ENCODE results near the gene TPTE2. TPM values are rescaled to one million over a fixed set of nuclear protein-coding genes. Genes with fewer than 3 reads are reported as not detected.
"Not testable (repeated sequence)": the region's sequence is repeated elsewhere in the genome, so short reads cannot be mapped to it uniquely, and the experiment has no call there.

The TPTE2 gene
- not detected for polyA plus RNA-seq (2013, experiment 1 of 2)
- not detected for polyA plus RNA-seq (2013, experiment 2 of 2)

DNA sequence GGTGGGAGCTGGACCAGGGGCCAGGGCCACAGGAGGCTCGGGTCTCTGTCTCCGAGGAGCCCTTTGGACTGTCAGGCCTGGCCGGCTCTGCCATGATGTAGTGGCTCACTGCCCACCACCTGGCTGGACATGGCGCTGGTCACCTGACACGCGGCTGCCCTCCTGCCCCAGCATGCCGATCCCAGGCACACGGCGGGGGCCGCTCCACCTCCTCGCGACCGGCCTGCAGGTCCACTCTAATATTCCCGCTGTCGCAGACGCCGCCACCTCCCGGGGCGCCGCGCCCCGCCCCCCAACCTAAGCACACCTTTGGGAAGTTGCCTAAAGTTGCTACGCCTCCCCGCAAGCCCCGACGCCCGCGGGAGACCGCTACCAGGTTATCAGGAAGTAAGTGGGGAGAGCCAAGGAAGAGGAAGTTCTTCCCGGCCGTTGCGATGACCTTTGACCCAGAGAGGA is at the start of gene TPTE2:
Gene TPTE2 (minus strand): TSS at position 406 of the 456 bp plus-strand sequence. CDS start 58,298 bp downstream, outside the sequence.
- not testable (repeated sequence) for H3K36me3 ChIP-seq (ENCODE audit: control insufficient read depth, insufficient read depth, low read length); H3K4ac ChIP-seq (ENCODE audit: low read depth, low read length); H3K23ac ChIP-seq (ENCODE audit: low read length); H2BK120ac ChIP-seq (ENCODE audit: low read depth, low read length); H2BK5ac ChIP-seq (ENCODE audit: low read length); H3K79me2 ChIP-seq (ENCODE audit: control insufficient read depth, insufficient read depth, low read length); H3K4me3 ChIP-seq (ENCODE audit: low read length); H3K79me1 ChIP-seq (ENCODE audit: low read length); H3K4me2 ChIP-seq (ENCODE audit: low read length); H3K4me1 ChIP-seq (ENCODE audit: control insufficient read depth, low read depth, low read length); H3K18ac ChIP-seq (ENCODE audit: low read length); H3K27me3 ChIP-seq (ENCODE audit: insufficient read depth, low read length, poor library complexity); H3K56ac ChIP-seq (ENCODE audit: low read length); H4K5ac ChIP-seq (ENCODE audit: low read length); DNase-seq; H3K27ac ChIP-seq (ENCODE audit: low read depth, low read length); H2AK5ac ChIP-seq (ENCODE audit: low read length); H4K8ac ChIP-seq (ENCODE audit: low read depth, low read length); H2BK15ac ChIP-seq (replicated peaks; ENCODE audit: low read depth); H3K9ac ChIP-seq (ENCODE audit: low read length)
- no CpG with 5 or more reads among the region's 32 CpGs for WGBS (ENCODE audit: extremely low coverage, insufficient coverage, low lambda C conversion rate)

DNA sequence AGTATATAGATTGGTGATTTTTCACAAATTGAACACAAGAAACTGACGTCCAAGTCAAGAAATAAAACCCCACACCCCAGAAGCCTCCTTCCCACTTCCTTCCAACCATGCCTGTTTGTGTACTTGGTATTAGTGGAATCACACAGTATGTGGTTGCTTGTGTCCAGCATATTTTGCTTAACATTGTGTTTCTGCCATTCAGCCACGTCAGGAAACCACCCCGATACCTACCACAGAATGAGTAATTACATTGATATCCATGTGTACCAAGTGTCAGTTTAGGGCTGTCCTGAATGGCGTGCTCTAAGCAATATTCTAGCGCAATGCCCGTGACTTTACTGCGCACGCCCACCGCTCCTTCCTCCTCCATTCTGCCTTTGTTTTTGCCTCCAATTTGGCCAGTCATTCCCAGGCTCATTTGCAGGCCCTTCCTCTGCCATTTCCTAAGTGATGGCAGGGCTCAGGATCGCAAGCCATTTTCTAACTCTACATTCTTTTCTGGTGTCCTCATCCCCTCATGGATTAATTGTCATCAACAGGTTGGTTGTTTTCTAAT is 46.3 kb upstream of the TPTE2 start:
- Histone ChIP-seq H3K27me3 (ENCODE audit: insufficient read depth, low read length, poor library complexity) (peaks cover 3% of the 10 kb centered on the region), H2AK5ac (ENCODE audit: low read length) (no peak overlapping the region), H3K4me2 (ENCODE audit: low read length) (no peak overlapping the region), H2BK15ac (replicated peaks; ENCODE audit: low read depth) (no peak overlapping the region), H3K56ac (ENCODE audit: low read length) (no peak overlapping the region), H3K9ac (ENCODE audit: low read length) (no peak overlapping the region), H3K36me3 (ENCODE audit: control insufficient read depth, insufficient read depth, low read length) (no peaks in the 10 kb centered on the region), H4K5ac (ENCODE audit: low read length) (no peak overlapping the region), H3K4ac (ENCODE audit: low read depth, low read length) (no peak overlapping the region), H3K4me1 (ENCODE audit: control insufficient read depth, low read depth, low read length) (no peaks in the 10 kb centered on the region), H3K27ac (ENCODE audit: low read depth, low read length) (no peak overlapping the region), H2BK120ac (ENCODE audit: low read depth, low read length) (no peak overlapping the region), H3K79me2 (ENCODE audit: control insufficient read depth, insufficient read depth, low read length) (no peaks in the 10 kb centered on the region), H3K79me1 (ENCODE audit: low read length) (no peaks in the 10 kb centered on the region), H3K4me3 (ENCODE audit: low read length) (no peak overlapping the region), H3K18ac (ENCODE audit: low read length) (no peak overlapping the region), H2BK5ac (ENCODE audit: low read length) (no peak overlapping the region), H3K23ac (ENCODE audit: low read length) (no peak overlapping the region), H4K8ac (ENCODE audit: low read depth, low read length) (no peak overlapping the region)
- peak; percentile 29 for DNase-seq
- WGBS (ENCODE audit: extremely low coverage, insufficient coverage, low lambda C conversion rate): no CpG with 5 or more reads among the region's 10 CpGs

DNA sequence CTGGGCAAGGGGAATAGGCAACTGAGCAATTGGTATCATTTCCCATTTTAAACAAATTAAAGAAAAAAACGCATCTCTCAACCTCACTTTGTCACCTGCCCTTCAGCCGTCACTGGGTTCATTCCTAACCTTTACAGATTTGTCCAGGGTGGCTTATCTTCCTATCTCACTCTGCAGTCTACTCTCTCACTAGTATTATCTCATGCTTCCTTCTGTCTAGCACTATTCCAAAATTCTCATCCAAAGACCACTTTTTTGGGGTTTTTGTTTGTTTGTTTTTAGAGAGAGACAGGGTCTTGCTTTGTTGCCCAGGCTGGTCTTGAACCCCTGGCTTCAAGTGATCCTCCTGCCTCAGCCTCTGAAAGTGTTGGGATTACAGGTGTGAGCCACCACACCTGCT is 45.4 kb upstream of the TPTE2 start:
- Histone ChIP-seq H2BK5ac (ENCODE audit: low read length) (no peak overlapping the region), H4K8ac (ENCODE audit: low read depth, low read length) (no peak overlapping the region), H2AK5ac (ENCODE audit: low read length) (no peak overlapping the region), H3K9ac (ENCODE audit: low read length) (no peak overlapping the region), H3K27me3 (ENCODE audit: insufficient read depth, low read length, poor library complexity) (peaks cover 4% of the 10 kb centered on the region), H2BK120ac (ENCODE audit: low read depth, low read length) (no peak overlapping the region), H3K27ac (ENCODE audit: low read depth, low read length) (no peak overlapping the region), H3K36me3 (ENCODE audit: control insufficient read depth, insufficient read depth, low read length) (no peaks in the 10 kb centered on the region), H4K5ac (ENCODE audit: low read length) (no peak overlapping the region), H3K18ac (ENCODE audit: low read length) (no peak overlapping the region), H3K4me3 (ENCODE audit: low read length) (no peak overlapping the region), H3K23ac (ENCODE audit: low read length) (no peak overlapping the region), H3K4me2 (ENCODE audit: low read length) (no peak overlapping the region), H3K4ac (ENCODE audit: low read depth, low read length) (no peak overlapping the region), H3K56ac (ENCODE audit: low read length) (no peak overlapping the region), H3K79me2 (ENCODE audit: control insufficient read depth, insufficient read depth, low read length) (no peaks in the 10 kb centered on the region), H3K4me1 (ENCODE audit: control insufficient read depth, low read depth, low read length) (no peaks in the 10 kb centered on the region), H2BK15ac (replicated peaks; ENCODE audit: low read depth) (no peak overlapping the region), H3K79me1 (ENCODE audit: low read length) (no peaks in the 10 kb centered on the region)
- WGBS (ENCODE audit: extremely low coverage, insufficient coverage, low lambda C conversion rate): no CpG with 5 or more reads among the region's 2 CpGs
- no peak for DNase-seq

DNA sequence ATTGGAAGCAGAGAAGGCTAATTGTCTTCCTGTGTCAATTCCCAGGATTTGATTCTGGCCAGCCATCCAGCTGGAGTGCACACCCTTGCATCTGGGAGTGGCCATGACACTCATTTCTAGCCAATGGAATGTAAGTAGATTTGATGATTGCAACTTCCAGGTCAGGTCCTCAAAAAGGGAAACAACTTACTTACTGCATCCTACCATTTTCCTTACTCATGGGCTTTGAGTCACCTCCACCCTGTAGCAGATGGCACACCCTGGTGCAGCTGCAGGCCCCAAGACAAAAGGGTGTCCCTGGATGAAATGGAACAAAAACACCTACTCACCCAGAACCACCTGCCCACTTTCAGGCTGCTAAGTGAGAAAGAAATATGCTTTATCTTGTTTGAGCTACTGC is 44.8 kb upstream of the TPTE2 start:
- no peak overlapping the region for H3K27ac ChIP-seq (ENCODE audit: low read depth, low read length)
- no peaks in the 10 kb centered on the region for H3K4me1 ChIP-seq (ENCODE audit: control insufficient read depth, low read depth, low read length)
- no peak overlapping the region for H3K56ac ChIP-seq (ENCODE audit: low read length)
- no peak overlapping the region for H2BK5ac ChIP-seq (ENCODE audit: low read length)
- H2AK5ac ChIP-seq (ENCODE audit: low read length): no peak overlapping the region
- H4K8ac ChIP-seq (ENCODE audit: low read depth, low read length): no peak overlapping the region
- H2BK120ac ChIP-seq (ENCODE audit: low read depth, low read length): no peak overlapping the region
- H3K9ac ChIP-seq (ENCODE audit: low read length): no peak overlapping the region
- H4K5ac ChIP-seq (ENCODE audit: low read length): no peak overlapping the region
- H3K4ac ChIP-seq (ENCODE audit: low read depth, low read length): no peak overlapping the region
- DNase-seq: no peak
- H3K36me3 ChIP-seq (ENCODE audit: control insufficient read depth, insufficient read depth, low read length): no peaks in the 10 kb centered on the region
- H3K79me2 ChIP-seq (ENCODE audit: control insufficient read depth, insufficient read depth, low read length): no peaks in the 10 kb centered on the region
- no peak overlapping the region for H3K4me2 ChIP-seq (ENCODE audit: low read length)
- H3K23ac ChIP-seq (ENCODE audit: low read length): no peak overlapping the region
- no peak overlapping the region for H3K18ac ChIP-seq (ENCODE audit: low read length)
- H3K4me3 ChIP-seq (ENCODE audit: low read length): no peak overlapping the region
- H3K27me3 ChIP-seq (ENCODE audit: insufficient read depth, low read length, poor library complexity): peaks cover 4% of the 10 kb centered on the region
- no peak overlapping the region for H2BK15ac ChIP-seq (replicated peaks; ENCODE audit: low read depth)
- no peaks in the 10 kb centered on the region for H3K79me1 ChIP-seq (ENCODE audit: low read length)

DNA sequence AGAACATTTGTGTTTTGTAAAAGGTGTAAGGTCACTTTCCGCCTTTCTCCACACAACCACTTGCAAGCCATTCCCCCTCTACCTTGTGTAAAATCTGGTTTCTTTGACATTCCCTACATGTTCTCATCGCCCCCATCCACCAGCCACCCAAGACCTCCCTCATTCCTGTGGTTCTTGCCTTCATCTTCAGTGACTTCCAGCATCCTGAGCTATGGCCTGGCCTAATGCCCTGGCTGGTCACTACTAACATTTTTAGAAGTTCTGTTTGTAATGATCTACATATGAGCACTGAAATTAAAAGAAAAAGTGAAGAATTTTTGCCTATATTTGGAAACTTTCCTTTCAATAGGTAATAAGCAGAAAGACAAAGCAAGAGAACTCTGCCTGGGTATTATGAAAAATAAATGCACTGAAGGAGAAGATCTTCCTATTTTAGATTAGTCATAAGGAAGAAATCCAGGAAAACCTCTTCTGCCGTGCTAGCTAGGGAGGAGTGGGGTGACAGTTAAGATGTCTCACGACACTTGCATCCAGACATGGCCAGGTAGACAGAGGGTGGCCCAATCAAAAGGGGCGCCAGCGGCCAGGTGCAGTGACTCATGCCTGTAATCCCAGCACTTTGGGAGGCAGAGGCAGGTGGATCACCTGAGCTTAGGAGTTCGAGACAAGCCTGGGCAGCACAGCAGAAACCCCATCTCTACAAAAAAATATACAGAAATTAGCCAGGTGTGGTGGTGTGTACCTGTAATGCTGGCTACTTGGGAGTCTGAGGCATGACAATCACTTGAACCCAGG is 44.0 kb upstream of the TPTE2 start:
- H3K79me2 ChIP-seq (ENCODE audit: control insufficient read depth, insufficient read depth, low read length): no peaks in the 10 kb centered on the region
- no peak overlapping the region for H4K5ac ChIP-seq (ENCODE audit: low read length)
- WGBS (ENCODE audit: extremely low coverage, insufficient coverage, low lambda C conversion rate): no CpG with 5 or more reads among the region's 7 CpGs
- H2BK5ac ChIP-seq (ENCODE audit: low read length): no peak overlapping the region
- H2BK15ac ChIP-seq (replicated peaks; ENCODE audit: low read depth): no peak overlapping the region
- no peak overlapping the region for H2AK5ac ChIP-seq (ENCODE audit: low read length)
- no peaks in the 10 kb centered on the region for H3K79me1 ChIP-seq (ENCODE audit: low read length)
- no peak for DNase-seq
- H3K23ac ChIP-seq (ENCODE audit: low read length): no peak overlapping the region
- no peak overlapping the region for H3K9ac ChIP-seq (ENCODE audit: low read length)
- no peaks in the 10 kb centered on the region for H3K4me1 ChIP-seq (ENCODE audit: control insufficient read depth, low read depth, low read length)
- H3K18ac ChIP-seq (ENCODE audit: low read length): no peak overlapping the region
- H4K8ac ChIP-seq (ENCODE audit: low read depth, low read length): no peak overlapping the region
- H3K36me3 ChIP-seq (ENCODE audit: control insufficient read depth, insufficient read depth, low read length): no peaks in the 10 kb centered on the region
- no peak overlapping the region for H3K4ac ChIP-seq (ENCODE audit: low read depth, low read length)
- no peak overlapping the region for H3K27ac ChIP-seq (ENCODE audit: low read depth, low read length)
- no peak overlapping the region for H3K4me3 ChIP-seq (ENCODE audit: low read length)
- peaks cover 4% of the 10 kb centered on the region for H3K27me3 ChIP-seq (ENCODE audit: insufficient read depth, low read length, poor library complexity)
- no peak overlapping the region for H3K4me2 ChIP-seq (ENCODE audit: low read length)
- H3K56ac ChIP-seq (ENCODE audit: low read length): no peak overlapping the region
- H2BK120ac ChIP-seq (ENCODE audit: low read depth, low read length): no peak overlapping the region

Measured in mesendoderm (in vitro differentiated cells).